NCI-H2227 (cell line): ENCODE measurements around the gene PCDHB1.

Experiments used
- DNase-seq: peaks from one replicate; lab custom pipeline; 2025; ENCODE audit not compliant: unreplicated experiment; lab: John Stamatoyannopoulos, UW

The PCDHB1 gene

GRCh38 chr5:141050622-141051520, at the start of gene PCDHB1:
PCDHB1 (plus strand) TSS chr5:141051374; CDS start chr5:141051471, 97 bp downstream.
- DNase-seq = peak; percentile 1

- peak; percentile 43 for DNase-seq
Observed at GRCh38 chr5:141001446-141001843, 49.7 kb upstream of the PCDHB1 start.

- peak; percentile 76 for DNase-seq
Observed at GRCh38 chr5:141001844-141002604, 49.1 kb upstream of the PCDHB1 start.

GRCh38 chr5:141002605-141002965, 48.6 kb upstream of the PCDHB1 start:
- no peak for DNase-seq

- no peak for DNase-seq
Observed at GRCh38 chr5:141003031-141003430, 48.1 kb upstream of the PCDHB1 start.

GRCh38 chr5:141003791-141004611, 47.2 kb upstream of the PCDHB1 start:
- DNase-seq = peak; percentile 13

- no peak for DNase-seq
Observed at GRCh38 chr5:141007791-141008190, 43.4 kb upstream of the PCDHB1 start.

GRCh38 chr5:141010047-141010793, 41.0 kb upstream of the PCDHB1 start:
- no peak for DNase-seq

GRCh38 chr5:141017943-141018342, 33.2 kb upstream of the PCDHB1 start:
- no peak for DNase-seq

GRCh38 chr5:141022384-141022783, 28.8 kb upstream of the PCDHB1 start:
- DNase-seq = no peak

- no peak for DNase-seq
Observed at GRCh38 chr5:141031006-141031405, 20.2 kb upstream of the PCDHB1 start.

GRCh38 chr5:141032626-141033025, 18.5 kb upstream of the PCDHB1 start:
- no peak for DNase-seq

GRCh38 chr5:141039061-141039460, 12.1 kb upstream of the PCDHB1 start:
- no peak for DNase-seq

GRCh38 chr5:141039517-141039916, 11.7 kb upstream of the PCDHB1 start:
- peak; percentile 68 for DNase-seq

GRCh38 chr5:141040093-141040770, 10.9 kb upstream of the PCDHB1 start:
- peak; percentile 88 for DNase-seq

GRCh38 chr5:141040771-141041426, 10.3 kb upstream of the PCDHB1 start:
- peak; percentile 97 for DNase-seq

GRCh38 chr5:141041427-141041785, 9.8 kb upstream of the PCDHB1 start:
- no peak for DNase-seq

GRCh38 chr5:141042555-141042954, 8.6 kb upstream of the PCDHB1 start:
- no peak for DNase-seq

GRCh38 chr5:141051521-141051866, 320 bp downstream of the PCDHB1 start:
- DNase-seq = peak; percentile 11

- DNase-seq = peak; percentile 33
Observed at GRCh38 chr5:141077826-141078225, 26.7 kb downstream of the PCDHB1 start.
